GM18505 (cell line): ENCODE measurements around the gene SOX4.
A peak's percentile ranks its signal among the peaks of the same experiment; 100 is the strongest.
"Not testable (repeated sequence)": the region's sequence is repeated elsewhere in the genome, so short reads cannot be mapped to it uniquely, and the experiment has no call there.

Experiments used
- ATAC-seq: cut with Tn5 transposase; IDR thresholded peaks from one replicate; pipeline ENCODE4 v1.9.1; 2021; ENCODE audit not compliant: unreplicated experiment
- POLR2A ChIP-seq: IDR thresholded peaks from 4 replicates; pipeline ENCODE4 v1.6.1; 2011; ENCODE audit warnings: borderline replicate concordance; ENCODE audit not compliant: insufficient read depth, insufficient read length; ENCODE audit errors: extremely low read depth

The SOX4 gene

DNA sequence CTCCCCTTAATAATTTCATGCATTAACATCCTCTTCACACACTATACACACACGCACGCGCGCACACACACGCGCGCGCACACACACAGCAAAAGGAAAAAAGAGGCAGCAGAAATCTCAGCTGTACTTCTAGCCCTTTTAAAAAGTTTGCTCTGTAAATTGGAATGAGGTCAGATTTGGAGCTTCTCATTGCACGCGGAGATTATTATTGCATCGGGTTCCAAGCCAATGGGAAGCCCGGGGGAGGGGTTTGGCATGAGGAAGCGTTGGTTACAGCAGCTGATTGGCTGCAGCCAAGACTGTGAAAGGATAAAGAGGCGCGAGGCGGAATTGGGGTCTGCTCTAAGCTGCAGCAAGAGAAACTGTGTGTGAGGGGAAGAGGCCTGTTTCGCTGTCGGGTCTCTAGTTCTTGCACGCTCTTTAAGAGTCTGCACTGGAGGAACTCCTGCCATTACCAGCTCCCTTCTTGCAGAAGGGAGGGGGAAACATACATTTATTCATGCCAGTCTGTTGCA lies at the start of gene SOX4:
TSS of gene SOX4 (plus strand) at position 340 of the 515 bp plus-strand sequence. CDS start 784 bp downstream, outside the sequence.
- ATAC-seq, result peak; percentile 51
- peak; percentile 84 for TF ChIP-seq POLR2A

DNA sequence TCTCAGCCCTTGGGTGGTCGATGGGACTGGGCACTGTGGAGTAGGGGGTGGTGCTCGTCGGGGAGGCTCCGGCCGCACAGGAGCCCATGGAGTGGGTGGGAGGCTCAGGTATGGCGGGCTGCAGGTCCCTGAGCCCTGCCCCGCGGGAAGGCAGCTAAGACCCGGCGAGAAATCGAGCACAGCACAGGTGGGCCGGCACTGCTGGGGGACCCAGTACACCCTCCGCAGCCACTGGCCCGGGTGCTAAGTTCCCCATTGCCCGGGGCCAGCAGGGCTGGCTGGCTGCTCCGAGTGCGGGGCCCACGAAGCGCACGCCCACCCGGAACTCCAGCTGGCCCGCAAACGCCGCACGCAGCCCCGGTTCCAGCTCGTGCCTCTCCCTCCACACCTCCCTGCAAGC lies 41.3 kb upstream of the SOX4 start:
- not testable (repeated sequence) for ATAC-seq

DNA sequence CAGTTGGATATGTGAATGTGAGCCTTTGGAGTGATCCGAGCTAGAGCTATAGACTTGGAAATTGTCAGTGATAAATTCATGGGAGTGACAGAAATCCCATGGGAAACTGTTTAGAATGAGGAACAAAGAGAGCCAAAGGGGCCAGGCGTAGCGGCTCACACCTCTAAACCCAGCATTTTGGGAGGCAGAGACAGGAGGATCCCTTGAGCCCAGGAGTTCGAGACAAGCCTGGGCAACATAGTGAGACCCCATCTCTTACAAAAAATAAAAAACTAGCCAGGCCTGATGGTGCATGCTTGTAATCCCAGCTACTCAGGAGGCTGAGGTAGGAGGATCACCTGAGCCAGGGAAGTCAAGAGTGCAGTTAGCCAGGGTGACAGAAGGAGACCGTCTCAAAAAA lies 39.3 kb upstream of the SOX4 start:
- no peak for ATAC-seq
- TF ChIP-seq POLR2A, result no peak

DNA sequence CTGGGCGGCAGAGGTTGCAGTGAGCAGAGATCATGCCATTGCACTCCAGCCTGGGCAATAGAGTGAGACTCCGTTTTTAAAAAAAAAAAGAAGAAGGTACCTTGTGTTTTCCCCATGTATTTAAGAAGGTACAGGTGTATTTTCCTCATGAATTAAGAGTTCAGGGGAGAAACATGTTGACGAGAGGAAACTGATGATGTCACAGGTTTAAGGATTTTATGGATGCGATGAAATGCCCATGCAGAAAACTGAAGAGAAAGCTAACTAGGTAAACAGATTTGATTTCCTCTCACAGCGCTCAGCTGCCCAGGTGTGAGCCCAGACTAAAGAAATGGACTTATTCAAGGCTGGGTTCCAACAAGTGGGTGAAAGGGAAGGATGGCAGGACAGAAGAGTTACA lies 38.4 kb upstream of the SOX4 start:
- TF ChIP-seq POLR2A, result no peak
- ATAC-seq, result no peak

DNA sequence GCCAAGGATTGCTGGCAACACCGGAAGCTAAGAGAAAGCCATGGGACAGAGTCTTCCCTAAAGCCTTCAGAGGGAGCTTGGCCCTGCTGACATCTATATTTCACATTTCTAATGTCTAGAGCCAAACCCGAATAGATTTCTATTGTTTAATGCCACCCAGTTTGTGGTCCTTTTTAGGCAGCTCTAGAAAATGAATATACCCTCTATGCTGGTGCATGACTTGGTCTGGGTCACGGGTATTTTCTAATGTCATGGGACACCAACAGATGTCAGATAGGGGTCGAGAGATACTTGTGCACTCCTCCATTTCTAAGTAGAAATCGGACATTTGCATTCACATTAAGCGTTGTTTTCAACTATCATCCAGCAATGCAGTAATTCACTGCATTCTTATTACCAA lies 37.0 kb upstream of the SOX4 start:
- no peak for ATAC-seq
- TF ChIP-seq POLR2A, result no peak

DNA sequence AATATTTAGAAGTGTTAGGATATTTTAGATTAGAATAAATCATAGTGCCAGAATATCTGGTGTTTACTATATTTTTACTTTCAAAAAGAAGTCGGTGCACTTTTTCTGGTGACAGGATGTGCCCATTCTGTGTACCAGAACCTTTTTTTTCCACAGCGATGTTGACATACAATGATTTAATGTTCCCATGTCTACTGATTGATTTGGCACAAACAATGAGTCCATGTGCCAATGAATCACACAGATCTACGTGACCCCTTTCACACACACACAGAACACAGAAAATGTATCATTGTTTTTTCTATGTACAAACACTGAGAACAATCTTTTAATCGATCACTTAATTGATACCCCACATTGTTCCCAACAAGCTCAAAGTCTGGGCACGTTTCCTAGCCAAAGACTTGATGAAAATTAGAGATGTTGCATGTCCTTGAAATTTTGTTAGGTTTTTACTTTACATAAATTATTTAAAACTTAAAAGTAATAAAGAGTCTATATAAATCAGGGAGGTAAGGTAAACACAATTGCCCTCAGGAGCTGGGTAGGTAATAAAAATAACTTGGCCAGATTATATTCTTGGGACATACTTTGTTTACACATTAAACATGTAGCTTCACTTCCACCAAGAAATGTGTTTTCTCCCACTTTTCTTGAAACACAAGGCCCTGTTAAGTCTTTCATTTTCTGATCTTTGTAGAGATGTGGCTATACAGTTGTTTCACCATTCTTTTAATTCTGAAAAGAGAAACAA lies 36.4 kb upstream of the SOX4 start:
- TF ChIP-seq POLR2A, result no peak
- ATAC-seq, result no peak

DNA sequence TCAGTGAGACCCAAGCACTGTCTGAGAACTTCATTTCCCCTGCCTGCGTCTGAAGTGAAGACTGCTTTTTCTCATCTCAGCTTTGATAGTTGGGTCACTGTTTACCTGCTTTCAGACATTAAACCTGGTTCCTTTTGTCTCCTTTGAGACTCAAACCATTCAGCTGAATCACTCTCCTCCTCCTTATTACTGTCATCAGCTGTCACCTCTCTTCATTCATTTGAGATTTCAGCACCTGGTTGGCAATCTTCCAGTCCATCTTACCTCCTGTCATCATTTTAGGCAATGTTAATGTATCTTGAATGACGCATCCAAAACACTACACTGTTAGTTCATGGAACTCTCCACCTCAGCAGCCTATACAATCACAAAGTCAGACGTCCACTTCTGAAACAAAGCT lies 34.3 kb upstream of the SOX4 start:
- no peak for TF ChIP-seq POLR2A
- ATAC-seq, result no peak

DNA sequence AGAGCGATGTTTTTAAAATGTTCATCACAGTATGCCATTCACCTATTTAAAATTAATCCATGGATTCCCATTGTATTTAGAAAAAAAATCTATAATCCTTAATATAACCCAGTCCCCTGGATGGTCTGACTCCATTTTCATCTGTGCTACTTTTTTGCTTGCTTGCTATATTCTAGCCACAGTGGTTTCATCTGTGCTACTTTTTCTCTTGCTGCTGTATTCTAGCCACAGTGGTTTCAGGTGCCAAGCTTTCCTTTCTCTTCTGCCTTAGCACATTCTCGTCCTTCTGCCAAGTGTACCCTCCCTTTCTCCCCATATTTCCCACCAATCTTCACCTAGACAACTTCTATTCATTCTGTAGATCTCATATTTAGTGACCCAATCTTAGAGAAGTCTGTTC lies 33.3 kb upstream of the SOX4 start:
- TF ChIP-seq POLR2A, result no peak

DNA sequence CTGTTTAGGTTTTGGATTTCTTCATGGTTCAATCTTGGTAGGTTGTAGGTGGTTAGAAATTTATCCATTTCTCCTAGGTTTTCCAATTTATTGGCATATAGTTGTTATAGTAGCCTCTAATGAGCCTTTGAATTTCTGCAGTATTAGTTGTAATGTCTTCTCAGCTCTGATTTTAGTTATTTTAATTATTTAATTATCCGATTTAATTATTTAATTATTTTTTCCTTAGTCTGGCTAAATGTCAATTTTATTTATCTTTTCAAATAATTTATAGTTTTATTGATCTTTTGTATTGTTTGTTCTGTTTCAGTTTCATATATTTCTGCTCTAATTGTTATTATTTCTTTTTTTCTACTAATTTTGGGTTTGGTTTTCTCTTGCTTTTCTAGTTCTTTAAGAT lies 28.1 kb upstream of the SOX4 start:
- TF ChIP-seq POLR2A, result no peak
- no peak for ATAC-seq

More for the DNA sequence above, 33.3 kb upstream of the SOX4 start:
- ATAC-seq, result no peak

DNA sequence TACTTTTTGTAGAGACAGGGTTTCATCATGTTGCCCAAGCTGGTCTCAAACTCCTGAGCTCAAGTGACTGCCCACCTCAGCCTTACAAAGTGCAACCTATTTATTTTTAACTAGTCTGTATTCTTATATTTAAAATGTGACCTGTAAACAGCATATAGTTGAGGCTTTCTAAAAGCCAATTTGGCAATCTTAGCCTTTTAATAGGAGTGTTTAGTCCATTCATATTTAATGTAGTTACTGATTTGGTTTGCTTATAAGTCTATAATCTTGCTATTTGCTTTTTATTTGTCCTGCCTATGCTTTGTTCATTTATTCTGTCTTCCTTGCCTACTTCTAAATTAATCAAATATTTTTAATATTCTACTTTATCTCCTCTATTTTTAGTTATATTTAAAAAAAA lies 15.0 kb upstream of the SOX4 start:
- TF ChIP-seq POLR2A, result no peak
- ATAC-seq, result no peak

DNA sequence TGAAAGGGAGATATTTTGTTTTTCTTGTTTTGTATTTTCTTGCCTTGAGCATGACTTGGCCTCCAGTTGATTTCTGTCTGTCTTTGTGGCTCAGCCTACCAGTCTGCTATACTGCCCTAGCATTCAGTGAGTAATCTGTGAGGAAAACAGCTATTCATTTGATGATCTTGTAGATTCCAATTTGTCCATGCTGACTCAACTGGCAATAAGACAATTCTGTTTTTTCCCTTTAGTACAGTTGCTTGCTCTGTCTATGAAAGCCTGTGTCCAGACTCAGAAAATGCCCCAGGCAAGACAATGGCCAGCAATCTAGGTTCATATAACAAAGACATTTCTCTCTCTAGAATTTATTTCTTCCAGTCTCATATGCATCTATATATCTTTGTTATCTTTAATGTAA lies 10.9 kb upstream of the SOX4 start:
- no peak for ATAC-seq
- TF ChIP-seq POLR2A, result no peak

DNA sequence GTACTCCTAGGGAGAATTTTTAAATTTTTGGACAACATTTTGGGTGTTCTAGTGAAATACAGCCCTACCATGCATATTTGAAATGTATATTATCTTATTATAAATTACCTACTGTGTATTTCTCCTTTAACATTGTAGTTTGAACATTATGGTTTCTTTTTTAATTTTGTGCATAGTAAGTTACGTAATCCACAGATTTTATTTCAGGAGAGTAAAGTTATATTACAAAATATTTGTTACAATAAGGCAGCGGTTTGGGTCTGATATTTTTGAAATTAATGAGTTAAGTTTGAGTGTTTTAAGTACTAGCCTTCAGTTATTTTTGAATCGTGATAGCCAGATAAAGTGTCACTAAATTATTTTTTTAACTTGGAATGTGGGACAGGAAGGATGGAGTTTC lies 7.3 kb upstream of the SOX4 start:
- ATAC-seq, result no peak
- no peak for TF ChIP-seq POLR2A

DNA sequence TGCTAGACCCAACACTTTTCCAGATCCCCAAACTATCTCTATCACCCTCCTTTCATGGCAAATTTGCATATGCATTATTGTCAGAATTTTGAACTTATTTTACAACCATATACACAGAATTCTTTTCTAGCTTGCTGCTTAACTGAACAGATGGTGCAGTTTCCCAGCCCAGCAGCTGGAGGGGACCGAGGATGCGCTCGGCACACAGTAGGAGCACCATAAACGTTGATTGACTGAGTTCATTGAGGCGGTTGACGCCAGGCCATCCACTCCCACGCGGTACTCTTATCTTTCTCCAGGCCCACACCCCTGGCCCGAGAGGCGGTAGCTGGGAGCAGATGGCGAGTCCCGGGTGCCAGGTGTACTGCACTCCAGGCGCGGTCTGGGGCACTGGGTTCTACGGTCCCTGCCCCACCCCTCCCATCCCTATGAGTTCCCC lies 6.8 kb upstream of the SOX4 start:
- ATAC-seq, result no peak
- no peak for TF ChIP-seq POLR2A

DNA sequence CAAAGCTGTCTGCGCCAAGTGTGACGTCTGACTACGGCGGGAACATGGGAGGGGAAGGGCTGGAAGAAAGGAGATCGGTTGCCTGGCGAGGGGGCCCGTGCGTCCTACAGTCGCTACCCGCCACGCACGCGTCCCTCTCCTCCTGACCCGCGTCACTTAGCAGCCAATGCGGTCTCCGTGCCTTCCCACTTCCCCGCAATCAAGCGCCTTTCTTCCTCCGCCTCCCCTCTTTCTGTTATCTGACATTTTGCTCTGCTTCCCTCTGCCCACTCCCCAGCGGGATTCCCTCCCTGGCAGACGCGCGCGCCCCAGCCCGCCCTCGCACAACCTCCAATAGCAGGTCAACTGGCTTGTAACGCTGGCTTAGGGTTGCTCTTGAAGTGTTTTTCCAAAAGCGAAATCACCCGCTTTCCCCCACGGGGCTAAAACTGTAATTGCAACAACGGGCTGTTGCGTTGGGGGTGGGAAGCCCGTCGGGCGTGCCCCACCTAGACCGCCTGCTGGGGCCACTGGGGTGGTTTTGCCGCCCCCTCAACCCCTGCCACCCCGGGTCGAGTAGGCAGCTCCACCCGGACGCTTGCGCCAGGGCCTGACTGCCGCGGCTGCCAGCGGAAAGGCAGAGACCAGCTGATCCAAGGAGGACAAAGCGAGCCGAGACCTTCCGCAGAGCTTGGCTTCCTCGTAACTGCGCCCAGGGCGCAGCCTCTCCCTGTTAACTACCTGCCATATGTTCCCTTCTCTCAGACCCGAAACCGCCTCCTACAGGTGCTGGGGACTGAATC lies 6.2 kb upstream of the SOX4 start:
- peak; percentile 32 for ATAC-seq
- TF ChIP-seq POLR2A, result no peak
